Neural cell (in vitro differentiated cells): ENCODE data around the gene SLC26A9. TPM values are rescaled to one million over a fixed set of nuclear protein-coding genes. Genes with fewer than 3 reads are reported as not detected.

Source experiments
- H2AFZ ChIP-seq: fragments of 200-600, 300-800 bp; sonication (generic), shearing (Covaris generic); 2 replicates; pipeline ENCODE4 v1.6.0; 2014; ENCODE audit warnings: low read depth, mild to moderate bottlenecking, antibody characterized with exemption, low read length, moderate library complexity
- H3F3A ChIP-seq: fragments of 200-600 bp; shearing (Covaris generic); 2 replicates; pipeline ENCODE4 v1.6.1; 2016; ENCODE audit warnings: mild to moderate bottlenecking, moderate library complexity, mixed read lengths, antibody characterized with exemption, low read length; ENCODE audit not compliant: insufficient read depth, poor library complexity, severe bottlenecking
- H3K27ac ChIP-seq: fragments of 200-600, 300-800 bp; sonication (generic), shearing (Covaris generic); 2 replicates; pipeline ENCODE4 v1.5.1; 2014; ENCODE audit warnings: mild to moderate bottlenecking, low read length, moderate library complexity
- H3K27me3 ChIP-seq: fragments of 300-800, 200-600 bp; sonication (generic), shearing (Covaris generic); 2 replicates; pipeline ENCODE4 v1.6.0; 2014; ENCODE audit warnings: mild to moderate bottlenecking, low read depth, low read length, moderate library complexity; ENCODE audit not compliant: insufficient read depth
- H3K36me3 ChIP-seq: fragments of 300-800, 200-600 bp; sonication (generic), shearing (Covaris generic); 2 replicates; pipeline ENCODE4 v1.5.1; 2014; ENCODE audit warnings: mild to moderate bottlenecking, antibody characterized with exemption, low read length, moderate library complexity; ENCODE audit not compliant: insufficient read depth
- H3K4me2 ChIP-seq: fragments of 300-800, 200-600 bp; sonication (generic), shearing (Covaris generic); 2 replicates; pipeline ENCODE4 v1.6.0; 2014; ENCODE audit warnings: mild to moderate bottlenecking, low read length
- H3K4me3 ChIP-seq: fragments of 300-800, 200-600 bp; sonication (generic), shearing (Covaris generic); 2 replicates; pipeline ENCODE4 v1.5.1; 2014; ENCODE audit warnings: mild to moderate bottlenecking, low read length, moderate library complexity
- H3K79me2 ChIP-seq: fragments of 200-600 bp; shearing (Covaris generic); replicated peaks from 2 replicates; pipeline ENCODE4 v1.6.0; 2014; ENCODE audit warnings: mild to moderate bottlenecking, low read length, moderate library complexity; ENCODE audit not compliant: insufficient read depth
- H3K9ac ChIP-seq: fragments of 300-800, 200-600 bp; sonication (generic), shearing (Covaris generic); 2 replicates; pipeline ENCODE4 v1.6.1; 2016; ENCODE audit warnings: mild to moderate bottlenecking, low read length, mixed read lengths
- H3K9me2 ChIP-seq: fragments of 200-600 bp; shearing (Covaris generic); 2 replicates; pipeline ENCODE4 v1.6.1; 2016; ENCODE audit warnings: mild to moderate bottlenecking, low read length, mixed read lengths; ENCODE audit not compliant: insufficient read depth
- H3K9me3 ChIP-seq: fragments of 200-600, 300-800 bp; sonication (generic), shearing (Covaris generic); 2 replicates; pipeline ENCODE4 v1.6.1; 2016; ENCODE audit warnings: mild to moderate bottlenecking, mixed run types, low read length, moderate library complexity, mixed read lengths
- H4K20me1 ChIP-seq: fragments of 200-600 bp; shearing (Covaris generic); 2 replicates; pipeline ENCODE4 v1.6.1; 2016; ENCODE audit warnings: mild to moderate bottlenecking, mixed run types; ENCODE audit not compliant: insufficient read depth
- EP300 ChIP-seq: fragments of 450-650 bp; conservative IDR thresholded peaks from 2 replicates; pipeline ENCODE4 v1.6.1; 2014; ENCODE audit warnings: antibody characterized with exemption, mild to moderate bottlenecking, moderate library complexity; ENCODE audit not compliant: poor library complexity, severe bottlenecking
- EZH2 ChIP-seq: fragments of 200-600, 300-800 bp; shearing (Covaris generic), sonication (generic); IDR thresholded peaks from 2 replicates; pipeline ENCODE4 v1.6.1; 2014; ENCODE audit warnings: antibody characterized with exemption, low read length, borderline replicate concordance, mild to moderate bottlenecking; ENCODE audit not compliant: insufficient read depth, poor library complexity, severe bottlenecking
- MXI1 ChIP-seq: fragments of 450-650 bp; conservative IDR thresholded peaks from 2 replicates; pipeline ENCODE4 v1.6.1; 2014; ENCODE audit warnings: antibody characterized with exemption, mild to moderate bottlenecking; ENCODE audit not compliant: poor library complexity, severe bottlenecking
- POLR2AphosphoS5 ChIP-seq: IDR thresholded peaks from 2 replicates; pipeline ENCODE4 v1.6.1; 2012
- SMC3 ChIP-seq: fragments of 450-650 bp; conservative IDR thresholded peaks from 2 replicates; pipeline ENCODE4 v1.6.1; 2014; ENCODE audit warnings: antibody characterized with exemption, mild to moderate bottlenecking, moderate library complexity; ENCODE audit not compliant: poor library complexity
- TAF1 ChIP-seq: IDR thresholded peaks from 2 replicates; pipeline ENCODE4 v1.6.1; 2012; ENCODE audit warnings: low read depth
- polyA plus RNA-seq: library from polyadenylated mRNA; depleted of rRNA; stranded (reverse); fragments of >200 nt; gene quantifications from 2 replicates; pipeline ENCODE4 v1.2.3, GENCODE V29; 2014
- TF ChIP-seq, protein P1 (sequence below): IDR thresholded peaks from 2 replicates; pipeline ENCODE4 v1.6.1; 2012; ENCODE audit warnings: borderline replicate concordance
- TF ChIP-seq, protein P2 (sequence below): fragments of 450-650 bp; IDR thresholded peaks from 2 replicates; pipeline ENCODE4 v1.5.1; 2014; ENCODE audit warnings: antibody characterized with exemption, mild to moderate bottlenecking, moderate library complexity; ENCODE audit not compliant: poor library complexity, severe bottlenecking

SLC26A9 gene
- polyA plus RNA-seq, 1 donor from 2014 or later, result not detected

DNA sequence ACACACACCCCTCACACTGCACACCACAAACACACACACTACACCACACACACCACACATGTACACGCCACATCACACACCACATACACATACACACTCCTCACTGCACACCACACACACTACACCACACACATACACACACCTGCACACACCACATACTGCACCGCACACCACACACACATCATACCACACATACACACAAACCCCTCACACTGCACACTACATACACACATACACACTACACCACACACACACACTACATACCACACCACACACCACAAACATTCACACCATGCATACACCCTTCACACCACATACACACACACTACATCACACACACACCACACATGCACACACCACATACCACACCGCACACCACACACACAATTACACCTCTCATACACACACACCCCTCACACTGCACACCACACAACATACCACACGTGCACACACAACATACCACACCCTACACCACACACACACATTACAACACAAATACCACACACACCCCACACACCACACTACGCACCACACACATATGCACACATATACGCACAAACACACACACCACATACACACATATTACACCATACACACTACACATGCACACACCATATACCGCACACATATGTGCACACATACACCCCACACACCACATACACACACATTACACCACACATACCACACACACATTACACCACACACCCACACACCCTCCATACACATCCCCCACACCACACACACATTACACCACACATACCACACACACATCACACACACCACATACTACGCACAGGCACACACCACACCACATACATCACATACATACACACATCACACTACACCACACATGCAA, 30.3 kb upstream of the SLC26A9 start:
- Histone ChIP-seq H3K36me3 (no peaks in the 10 kb centered on the region), H3K9me2 (no peaks in the 10 kb centered on the region), H3F3A (no peaks in the 10 kb centered on the region), H4K20me1 (no peaks in the 10 kb centered on the region), H3K4me3 (no peak overlapping the region), H3K9ac (no peak overlapping the region), H3K27me3 (no peaks in the 10 kb centered on the region), H3K79me2 (no peaks in the 10 kb centered on the region), H3K27ac (no peak overlapping the region), H3K4me2 (no peak overlapping the region), H2AFZ (no peak overlapping the region), H3K9me3 (no peaks in the 10 kb centered on the region)
- TF ChIP-seq, protein P1, sequence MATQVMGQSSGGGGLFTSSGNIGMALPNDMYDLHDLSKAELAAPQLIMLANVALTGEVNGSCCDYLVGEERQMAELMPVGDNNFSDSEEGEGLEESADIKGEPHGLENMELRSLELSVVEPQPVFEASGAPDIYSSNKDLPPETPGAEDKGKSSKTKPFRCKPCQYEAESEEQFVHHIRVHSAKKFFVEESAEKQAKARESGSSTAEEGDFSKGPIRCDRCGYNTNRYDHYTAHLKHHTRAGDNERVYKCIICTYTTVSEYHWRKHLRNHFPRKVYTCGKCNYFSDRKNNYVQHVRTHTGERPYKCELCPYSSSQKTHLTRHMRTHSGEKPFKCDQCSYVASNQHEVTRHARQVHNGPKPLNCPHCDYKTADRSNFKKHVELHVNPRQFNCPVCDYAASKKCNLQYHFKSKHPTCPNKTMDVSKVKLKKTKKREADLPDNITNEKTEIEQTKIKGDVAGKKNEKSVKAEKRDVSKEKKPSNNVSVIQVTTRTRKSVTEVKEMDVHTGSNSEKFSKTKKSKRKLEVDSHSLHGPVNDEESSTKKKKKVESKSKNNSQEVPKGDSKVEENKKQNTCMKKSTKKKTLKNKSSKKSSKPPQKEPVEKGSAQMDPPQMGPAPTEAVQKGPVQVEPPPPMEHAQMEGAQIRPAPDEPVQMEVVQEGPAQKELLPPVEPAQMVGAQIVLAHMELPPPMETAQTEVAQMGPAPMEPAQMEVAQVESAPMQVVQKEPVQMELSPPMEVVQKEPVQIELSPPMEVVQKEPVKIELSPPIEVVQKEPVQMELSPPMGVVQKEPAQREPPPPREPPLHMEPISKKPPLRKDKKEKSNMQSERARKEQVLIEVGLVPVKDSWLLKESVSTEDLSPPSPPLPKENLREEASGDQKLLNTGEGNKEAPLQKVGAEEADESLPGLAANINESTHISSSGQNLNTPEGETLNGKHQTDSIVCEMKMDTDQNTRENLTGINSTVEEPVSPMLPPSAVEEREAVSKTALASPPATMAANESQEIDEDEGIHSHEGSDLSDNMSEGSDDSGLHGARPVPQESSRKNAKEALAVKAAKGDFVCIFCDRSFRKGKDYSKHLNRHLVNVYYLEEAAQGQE, result no peak
- TF ChIP-seq, protein P2, sequence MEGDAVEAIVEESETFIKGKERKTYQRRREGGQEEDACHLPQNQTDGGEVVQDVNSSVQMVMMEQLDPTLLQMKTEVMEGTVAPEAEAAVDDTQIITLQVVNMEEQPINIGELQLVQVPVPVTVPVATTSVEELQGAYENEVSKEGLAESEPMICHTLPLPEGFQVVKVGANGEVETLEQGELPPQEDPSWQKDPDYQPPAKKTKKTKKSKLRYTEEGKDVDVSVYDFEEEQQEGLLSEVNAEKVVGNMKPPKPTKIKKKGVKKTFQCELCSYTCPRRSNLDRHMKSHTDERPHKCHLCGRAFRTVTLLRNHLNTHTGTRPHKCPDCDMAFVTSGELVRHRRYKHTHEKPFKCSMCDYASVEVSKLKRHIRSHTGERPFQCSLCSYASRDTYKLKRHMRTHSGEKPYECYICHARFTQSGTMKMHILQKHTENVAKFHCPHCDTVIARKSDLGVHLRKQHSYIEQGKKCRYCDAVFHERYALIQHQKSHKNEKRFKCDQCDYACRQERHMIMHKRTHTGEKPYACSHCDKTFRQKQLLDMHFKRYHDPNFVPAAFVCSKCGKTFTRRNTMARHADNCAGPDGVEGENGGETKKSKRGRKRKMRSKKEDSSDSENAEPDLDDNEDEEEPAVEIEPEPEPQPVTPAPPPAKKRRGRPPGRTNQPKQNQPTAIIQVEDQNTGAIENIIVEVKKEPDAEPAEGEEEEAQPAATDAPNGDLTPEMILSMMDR, result no peak
- TF ChIP-seq SMC3 (no peak), POLR2AphosphoS5 (no peak), TAF1 (no peak), EP300 (no peak), MXI1 (no peak)

DNA sequence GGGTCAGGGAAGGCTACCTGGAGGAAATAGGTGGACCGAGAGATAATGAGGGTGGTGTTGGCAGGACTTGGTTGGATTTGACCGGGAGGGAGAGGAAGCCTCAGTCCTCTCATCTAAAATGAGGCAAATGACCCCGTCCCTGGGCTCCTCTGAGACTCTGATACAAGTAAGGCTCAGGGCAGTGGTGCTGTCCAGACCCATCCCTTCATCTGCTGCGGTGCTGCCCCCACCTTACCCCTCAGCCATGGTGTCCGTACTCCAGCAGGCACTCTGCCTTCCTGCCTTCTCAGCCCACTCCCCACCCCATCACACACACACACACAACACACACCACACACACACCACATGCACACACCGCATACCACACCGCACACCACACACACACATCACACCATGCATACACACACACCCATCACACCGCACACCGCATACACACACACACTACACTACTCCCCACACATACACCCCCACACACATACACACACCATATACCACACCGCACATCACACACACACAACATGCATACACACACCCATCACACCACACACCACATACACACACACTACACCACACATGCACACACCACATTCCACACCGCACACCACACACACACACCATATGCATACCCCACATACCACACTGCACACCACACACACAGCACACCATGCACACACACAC, 29.4 kb upstream of the SLC26A9 start:
- Histone ChIP-seq H3K4me2 (no peak overlapping the region), H3K9ac (no peak overlapping the region), H3K9me3 (no peaks in the 10 kb centered on the region), H3F3A (no peaks in the 10 kb centered on the region), H3K27ac (no peak overlapping the region), H3K4me3 (no peak overlapping the region), H4K20me1 (no peaks in the 10 kb centered on the region), H3K36me3 (no peaks in the 10 kb centered on the region), H3K9me2 (no peaks in the 10 kb centered on the region), H3K79me2 (no peaks in the 10 kb centered on the region), H2AFZ (no peak overlapping the region), H3K27me3 (no peaks in the 10 kb centered on the region)
- TF ChIP-seq POLR2AphosphoS5 (no peak), EZH2 (no peak), SMC3 (no peak), TAF1 (no peak), EP300 (no peak)
- TF ChIP-seq, protein P2, result no peak
